GM23338 (cell line): ENCODE results near the gene CPNE5. TPM values are rescaled to one million over a fixed set of nuclear protein-coding genes. Genes with fewer than 3 reads are reported as not detected.
"Not testable (repeated sequence)": the region's sequence is repeated elsewhere in the genome, so short reads cannot be mapped to it uniquely, and the experiment has no call there.

Source experiments
- ATAC-seq: fragments of 200-7000 bp; cut with Tn5 transposase; 3 replicates; pipeline ENCODE4 v1.9.1; 2020
- DNase-seq: peaks from one replicate; pipeline ENCODE4 v3.0.0-alpha.2; 2015; ENCODE audit warnings: low spot score
- H2AFZ ChIP-seq: fragments of 200-600 bp; sonication (generic); 2 replicates; pipeline ENCODE4 v1.8.0; 2016; ENCODE audit warnings: antibody characterized with exemption, mild to moderate bottlenecking, moderate library complexity
- H3F3A ChIP-seq: fragments of 200-600 bp; sonication (generic); replicated peaks from 2 replicates; pipeline ENCODE4 v1.8.0; 2017; ENCODE audit warnings: antibody characterized with exemption, mixed run types, low read depth
- H3K27ac ChIP-seq: fragments of 200-600 bp; sonication (generic); 2 replicates; pipeline ENCODE4 v1.6.1; 2016; ENCODE audit warnings: low read depth
- H3K27me3 ChIP-seq: fragments of 200-600 bp; sonication (generic); 2 replicates; pipeline ENCODE4 v1.8.0; 2016; ENCODE audit warnings: mild to moderate bottlenecking, mixed run types, moderate library complexity; ENCODE audit not compliant: insufficient read depth
- H3K36me3 ChIP-seq: fragments of 200-600 bp; sonication (generic); 2 replicates; pipeline ENCODE4 v1.8.0; 2016; ENCODE audit warnings: mild to moderate bottlenecking; ENCODE audit not compliant: insufficient read depth
- H3K4me1 ChIP-seq: fragments of 200-600 bp; sonication (generic); 2 replicates; pipeline ENCODE4 v1.8.0; 2016; ENCODE audit warnings: mild to moderate bottlenecking, moderate library complexity; ENCODE audit not compliant: insufficient read depth
- H3K4me2 ChIP-seq: fragments of 200-600 bp; sonication (generic); 2 replicates; pipeline ENCODE4 v1.7.1; 2017; ENCODE audit warnings: mixed run types
- H3K4me3 ChIP-seq: fragments of 200-600 bp; sonication (generic); 2 replicates; pipeline ENCODE4 v1.6.1; 2016; ENCODE audit warnings: mixed run types
- H3K79me2 ChIP-seq: fragments of 200-600 bp; sonication (generic); replicated peaks from 2 replicates; pipeline ENCODE4 v1.8.0; 2017; ENCODE audit warnings: mild to moderate bottlenecking; ENCODE audit not compliant: insufficient read depth
- H3K9me2 ChIP-seq: fragments of 200-600 bp; sonication (generic); 2 replicates; pipeline ENCODE4 v1.8.0; 2017; ENCODE audit not compliant: insufficient read depth
- H4K20me1 ChIP-seq: fragments of 200-600 bp; sonication (generic); replicated peaks from 2 replicates; pipeline ENCODE4 v1.8.0; 2017; ENCODE audit warnings: mild to moderate bottlenecking; ENCODE audit not compliant: insufficient read depth
- H3K27ac Mint-ChIP-seq: 2 replicates; pipeline ENCODE4 v1.8.0; 2020; ENCODE audit warnings: inconsistent platforms, mild to moderate bottlenecking, moderate library complexity, mixed read lengths
- H3K27me3 Mint-ChIP-seq: 3 replicates; pipeline ENCODE4 v1.8.0; 2022; ENCODE audit warnings: low read depth, mild to moderate bottlenecking, moderate library complexity, mixed read lengths, inconsistent platforms; ENCODE audit not compliant: insufficient read depth, poor library complexity
- H3K36me3 Mint-ChIP-seq: 3 replicates; pipeline ENCODE4 v1.8.0; 2021; ENCODE audit warnings: low read depth, mild to moderate bottlenecking, inconsistent platforms, moderate library complexity, mixed read lengths
- H3K4me1 Mint-ChIP-seq: 3 replicates; pipeline ENCODE4 v1.8.0; 2020; ENCODE audit warnings: mild to moderate bottlenecking, inconsistent platforms, mixed read lengths
- H3K4me3 Mint-ChIP-seq: 3 replicates; pipeline ENCODE4 v1.8.0; 2021; ENCODE audit warnings: moderate library complexity, mild to moderate bottlenecking, inconsistent platforms, mixed read lengths
- H3K9me3 Mint-ChIP-seq: 3 replicates; pipeline ENCODE4 v1.8.0; 2020; ENCODE audit warnings: moderate library complexity, mild to moderate bottlenecking, inconsistent platforms, mixed read lengths
- CTCF ChIP-seq, 2 experiments: fragments of 200-600 bp in 1 of 2; sonication (generic) in 1 of 2; conservative IDR thresholded peaks; 2 replicates each; pipeline versions ENCODE4 v1.5.1 to v1.6.1; 2016 to 2017; ENCODE audit warnings: antibody characterized with exemption in 2 of 2, low read depth in 2 of 2, mild to moderate bottlenecking in 2 of 2, moderate library complexity in 1 of 2
- ETS1 ChIP-seq: IDR thresholded peaks from 2 replicates; pipeline ENCODE4 v1.6.1; 2016; ENCODE audit warnings: antibody characterized with exemption
- EZH2phosphoT487 ChIP-seq: fragments of 200-600 bp; sonication (generic); IDR thresholded peaks from one replicate; pipeline ENCODE4 v1.8.1; 2018; ENCODE audit warnings: antibody characterized with exemption; ENCODE audit not compliant: unreplicated experiment
- POLR2AphosphoS5 ChIP-seq: IDR thresholded peaks from 2 replicates; pipeline ENCODE4 v1.6.1; 2016; ENCODE audit warnings: antibody characterized with exemption, low read depth
- STAT1 ChIP-seq: IDR thresholded peaks from one replicate; pipeline ENCODE4 v1.6.1; 2016; ENCODE audit warnings: antibody characterized with exemption; ENCODE audit not compliant: unreplicated experiment
- ZNF114 ChIP-seq: fragments of 250-450 bp; sonication (Bioruptor Pico); IDR thresholded peaks from 2 replicates; pipeline ENCODE4 v1.5.0; 2020; ENCODE audit warnings: mild to moderate bottlenecking, moderate library complexity
- polyA plus RNA-seq: library from polyadenylated mRNA; unstranded; fragments of >200 nt; fragmentation: Nextera tagmentation; extraction: Ambion mirVana; gene quantifications from 2 replicates; pipeline ENCODE4 v1.2.1, GENCODE V29; 2016
- total RNA-seq: library from RNA; depleted of rRNA; stranded (reverse); fragments of >200 nt; shearing (Covaris generic); gene quantifications from 2 replicates; pipeline ENCODE4 v1.2.3, GENCODE V29; 2014
- TF ChIP-seq, protein P1 (sequence below): IDR thresholded peaks from one replicate; pipeline ENCODE4 v1.6.1; 2018; ENCODE audit warnings: antibody characterized with exemption; ENCODE audit not compliant: unreplicated experiment

CPNE5 gene
- total and polyA plus RNA-seq, 2 experiments from 2014 or later: 0.14 to 0.42 TPM

- TF ChIP-seq, protein P1, sequence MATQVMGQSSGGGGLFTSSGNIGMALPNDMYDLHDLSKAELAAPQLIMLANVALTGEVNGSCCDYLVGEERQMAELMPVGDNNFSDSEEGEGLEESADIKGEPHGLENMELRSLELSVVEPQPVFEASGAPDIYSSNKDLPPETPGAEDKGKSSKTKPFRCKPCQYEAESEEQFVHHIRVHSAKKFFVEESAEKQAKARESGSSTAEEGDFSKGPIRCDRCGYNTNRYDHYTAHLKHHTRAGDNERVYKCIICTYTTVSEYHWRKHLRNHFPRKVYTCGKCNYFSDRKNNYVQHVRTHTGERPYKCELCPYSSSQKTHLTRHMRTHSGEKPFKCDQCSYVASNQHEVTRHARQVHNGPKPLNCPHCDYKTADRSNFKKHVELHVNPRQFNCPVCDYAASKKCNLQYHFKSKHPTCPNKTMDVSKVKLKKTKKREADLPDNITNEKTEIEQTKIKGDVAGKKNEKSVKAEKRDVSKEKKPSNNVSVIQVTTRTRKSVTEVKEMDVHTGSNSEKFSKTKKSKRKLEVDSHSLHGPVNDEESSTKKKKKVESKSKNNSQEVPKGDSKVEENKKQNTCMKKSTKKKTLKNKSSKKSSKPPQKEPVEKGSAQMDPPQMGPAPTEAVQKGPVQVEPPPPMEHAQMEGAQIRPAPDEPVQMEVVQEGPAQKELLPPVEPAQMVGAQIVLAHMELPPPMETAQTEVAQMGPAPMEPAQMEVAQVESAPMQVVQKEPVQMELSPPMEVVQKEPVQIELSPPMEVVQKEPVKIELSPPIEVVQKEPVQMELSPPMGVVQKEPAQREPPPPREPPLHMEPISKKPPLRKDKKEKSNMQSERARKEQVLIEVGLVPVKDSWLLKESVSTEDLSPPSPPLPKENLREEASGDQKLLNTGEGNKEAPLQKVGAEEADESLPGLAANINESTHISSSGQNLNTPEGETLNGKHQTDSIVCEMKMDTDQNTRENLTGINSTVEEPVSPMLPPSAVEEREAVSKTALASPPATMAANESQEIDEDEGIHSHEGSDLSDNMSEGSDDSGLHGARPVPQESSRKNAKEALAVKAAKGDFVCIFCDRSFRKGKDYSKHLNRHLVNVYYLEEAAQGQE: no peak
- no peak for TF ChIP-seq ETS1
- no peak for TF ChIP-seq STAT1
These were observed 25.7 kb downstream of the CPNE5 start (continued) for GRCh38 chr6:36813526-36813925.

DNA sequence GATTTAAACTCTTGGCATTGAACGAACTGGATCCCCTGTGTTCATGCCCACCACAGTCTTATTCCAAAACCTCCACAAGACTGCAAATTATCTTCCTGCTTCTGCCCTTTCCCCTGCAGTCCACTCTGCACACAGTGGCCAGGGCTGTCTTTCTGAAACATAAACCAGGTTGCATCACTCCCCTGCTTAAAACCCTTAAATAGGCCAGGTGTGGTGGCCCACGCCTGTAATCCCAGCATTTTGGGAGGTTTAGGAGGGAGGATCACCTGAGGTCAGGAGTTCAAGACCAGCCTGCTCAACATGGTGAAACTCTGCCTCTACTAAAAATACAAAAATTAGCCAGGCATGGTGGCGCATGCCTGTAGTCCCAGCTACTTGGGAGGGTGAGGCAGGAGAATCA, 26.2 kb downstream of the CPNE5 start:
- not testable (repeated sequence) for H3K4me2 ChIP-seq, H3K4me3 Mint-ChIP-seq, H2AFZ ChIP-seq, H3K4me1 ChIP-seq, H4K20me1 ChIP-seq, H3K79me2 ChIP-seq, H3K27ac Mint-ChIP-seq, H3F3A ChIP-seq, H3K27me3 Mint-ChIP-seq, H3K36me3 Mint-ChIP-seq, H3K27ac ChIP-seq, H3K27me3 ChIP-seq, ATAC-seq, DNase-seq, H3K9me2 ChIP-seq, H3K36me3 ChIP-seq, H3K9me3 Mint-ChIP-seq, H3K4me3 ChIP-seq
- peaks cover 18% of the 10 kb centered on the region for H3K4me1 Mint-ChIP-seq

DNA sequence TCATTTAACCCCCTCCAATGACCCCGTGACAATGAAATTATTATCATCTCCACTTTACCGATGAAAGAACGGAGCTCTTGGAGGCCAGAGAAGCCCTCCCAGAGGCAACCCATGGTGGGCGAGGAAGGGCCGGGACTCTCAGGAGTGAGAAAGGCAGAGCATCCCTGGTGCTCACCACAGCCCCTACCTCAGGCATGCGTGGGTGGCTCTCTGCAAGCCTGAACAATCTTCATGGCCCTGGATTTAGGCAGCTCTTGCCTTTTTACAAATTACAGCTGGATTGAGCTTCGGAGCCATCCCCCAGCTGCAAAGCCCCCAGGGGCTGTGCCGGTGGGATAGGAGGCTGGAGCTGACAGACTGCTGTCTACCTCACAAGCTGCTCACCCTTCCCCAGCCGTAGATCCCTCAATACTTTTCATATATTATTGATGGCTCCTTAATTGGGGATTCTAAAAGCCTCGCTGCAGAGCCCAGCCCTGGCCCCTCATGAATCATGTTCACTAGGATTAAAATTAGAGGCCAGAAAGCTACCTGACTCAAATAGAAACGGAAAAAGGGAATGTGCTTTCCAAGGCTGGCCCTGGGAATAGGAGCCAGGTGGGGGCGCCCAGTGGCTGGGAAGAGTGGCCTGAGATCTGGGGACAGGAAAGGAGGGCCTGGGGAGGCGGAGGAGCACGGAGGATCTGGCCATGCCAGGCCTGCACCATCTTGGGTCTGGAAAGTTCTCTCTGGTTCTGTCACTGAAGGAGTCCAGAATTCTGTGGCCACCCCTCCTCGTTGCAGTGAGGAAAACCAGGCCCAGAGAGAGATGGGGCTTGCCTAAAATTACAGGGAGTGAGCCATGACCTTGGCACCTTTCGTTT, 29.1 kb downstream of the CPNE5 start:
- ATAC-seq (peak; percentile 71), DNase-seq (peak; percentile 62)
- no peaks in the 10 kb centered on the region for H3K27me3 ChIP-seq
- H3K27me3 Mint-ChIP-seq: peaks cover 13% of the 10 kb centered on the region
- H3K9me2 ChIP-seq: no peaks in the 10 kb centered on the region
- H3K4me1 Mint-ChIP-seq: peaks cover 32% of the 10 kb centered on the region
- H3F3A ChIP-seq: no peaks in the 10 kb centered on the region
- no peak overlapping the region for H3K4me3 Mint-ChIP-seq
- no peak overlapping the region for H3K4me3 ChIP-seq
- H2AFZ ChIP-seq: peak overlapping the region; percentile 90
- H3K36me3 ChIP-seq: no peaks in the 10 kb centered on the region
- H4K20me1 ChIP-seq: no peaks in the 10 kb centered on the region
- H3K27ac ChIP-seq: no peak overlapping the region
- TF ChIP-seq POLR2AphosphoS5 (no peak), CTCF (conservative IDR thresholded peaks at IDR 0.05; ENCODE audit: low read depth in 2 of 2) (peak; percentile 40 to 78), EZH2phosphoT487 (no peak), ZNF114 (CRISPR knock-in tag) (no peak)
- H3K79me2 ChIP-seq: no peaks in the 10 kb centered on the region
- H3K9me3 Mint-ChIP-seq: no peaks in the 10 kb centered on the region
- H3K4me1 ChIP-seq: peaks cover 7% of the 10 kb centered on the region
- H3K27ac Mint-ChIP-seq: no peak overlapping the region
- H3K4me2 ChIP-seq: no peak overlapping the region
- no peaks in the 10 kb centered on the region for H3K36me3 Mint-ChIP-seq
